Adrenal gland (tissue), 5 donors: ENCODE results near the gene FOXRED1.

Experiments
- CTCF ChIP-seq, 6 experiments: fragments of 450-650 bp in 4 of 6; fragments of 200-600 bp in 2 of 6; sonication (generic) in 1 of 6; IDR thresholded peaks; 1 replicate in 5 of 6; 2 replicates in 1 of 6; pipeline versions ENCODE4 v1.5.1 to v1.8.0; 2016 to 2021; ENCODE audit warnings: antibody characterized with exemption in 6 of 6, mild to moderate bottlenecking in 2 of 6, moderate library complexity in 1 of 6
- POLR2A ChIP-seq, 2 donors: fragments of 450-650 bp; IDR thresholded peaks; one replicate each; pipeline ENCODE4 v1.6.1; 2017; ENCODE audit warnings: antibody characterized with exemption in 2 of 2, mild to moderate bottlenecking in 2 of 2, moderate library complexity in 1 of 2
- donor health status: DM: no; HTN: no; CAD: no.

GRCh38 chr11:126232683-126233082, 36.3 kb upstream of the FOXRED1 start:
- no peak for TF ChIP-seq CTCF (IDR thresholded peaks at IDR 0.05)
- TF ChIP-seq POLR2A (IDR thresholded peaks at IDR 0.05), result no peak
